ENCODE results near the gene EZH1.
"Not testable (repeated sequence)": the region's sequence is repeated elsewhere in the genome, so short reads cannot be mapped to it uniquely, and the experiment has no call there.

Gene EZH1

DNA sequence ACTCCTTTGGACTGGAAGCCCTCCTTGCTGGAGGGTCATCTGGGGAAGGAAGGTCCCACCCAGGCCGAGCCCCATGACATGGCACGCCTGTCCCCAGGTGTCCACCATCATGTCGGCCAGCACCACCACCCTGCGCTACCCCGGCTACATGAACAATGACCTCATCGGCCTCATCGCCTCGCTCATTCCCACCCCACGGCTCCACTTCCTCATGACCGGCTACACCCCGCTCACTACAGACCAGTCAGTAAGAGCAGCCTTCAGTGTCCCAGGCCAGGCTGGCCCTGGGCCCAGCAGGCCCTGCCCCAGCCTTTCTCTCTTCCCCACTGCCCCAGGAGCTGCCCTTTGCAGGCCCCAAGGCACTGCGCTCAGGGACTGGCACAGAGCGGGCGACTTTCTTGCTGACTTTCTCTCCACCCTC lies 79.2 kb downstream of the EZH1 start:
- no peak for DNase-seq

DNA sequence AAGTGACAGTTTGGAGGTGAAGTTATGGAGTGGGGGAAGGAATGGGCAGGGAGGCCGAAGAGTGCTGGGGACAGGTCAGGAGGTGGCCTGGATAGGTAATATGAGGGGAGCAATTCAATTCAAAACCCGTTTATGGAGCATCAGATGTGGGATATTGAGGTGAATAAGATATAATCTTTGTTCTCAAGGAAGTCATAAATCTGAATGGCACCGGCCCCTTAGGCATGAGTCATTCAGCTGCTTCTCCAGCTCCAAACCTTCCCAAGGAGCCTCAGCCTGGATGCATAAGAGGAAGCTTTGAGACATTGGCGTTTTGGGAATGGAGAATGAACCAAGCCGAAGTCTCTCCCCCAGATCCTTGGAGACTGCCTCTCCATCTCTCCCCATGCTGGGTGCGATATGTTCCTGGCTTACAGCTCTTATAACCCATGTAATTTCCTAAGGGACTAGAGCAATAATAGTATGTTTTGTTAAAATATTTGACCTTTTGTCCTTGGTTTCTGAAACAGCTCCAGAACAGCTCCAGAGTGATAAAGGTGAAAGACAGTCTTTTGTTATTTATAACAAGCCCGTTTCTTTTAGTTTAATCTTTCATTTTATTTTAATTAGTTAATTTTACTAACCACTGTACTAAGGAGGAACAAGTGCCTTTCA lies 84.0 kb downstream of the EZH1 start:
- DNase-seq: no peak

DNA sequence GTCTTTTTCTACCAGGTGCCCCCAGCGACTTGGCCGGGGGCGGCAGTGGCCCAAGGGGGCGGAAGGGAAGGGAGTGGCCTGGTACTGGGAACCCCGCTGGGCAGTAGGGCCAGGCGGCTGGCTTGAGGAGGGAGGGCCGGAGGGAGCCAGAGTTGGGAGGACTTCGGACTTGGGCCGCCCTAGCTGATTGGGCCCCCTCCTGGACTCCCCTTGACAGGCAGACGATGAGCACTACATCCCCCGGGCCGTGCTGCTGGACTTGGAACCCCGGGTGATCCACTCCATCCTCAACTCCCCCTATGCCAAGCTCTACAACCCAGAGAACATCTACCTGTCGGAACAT lies 84.9 kb downstream of the EZH1 start:
- DNase-seq: not testable (repeated sequence)

DNA sequence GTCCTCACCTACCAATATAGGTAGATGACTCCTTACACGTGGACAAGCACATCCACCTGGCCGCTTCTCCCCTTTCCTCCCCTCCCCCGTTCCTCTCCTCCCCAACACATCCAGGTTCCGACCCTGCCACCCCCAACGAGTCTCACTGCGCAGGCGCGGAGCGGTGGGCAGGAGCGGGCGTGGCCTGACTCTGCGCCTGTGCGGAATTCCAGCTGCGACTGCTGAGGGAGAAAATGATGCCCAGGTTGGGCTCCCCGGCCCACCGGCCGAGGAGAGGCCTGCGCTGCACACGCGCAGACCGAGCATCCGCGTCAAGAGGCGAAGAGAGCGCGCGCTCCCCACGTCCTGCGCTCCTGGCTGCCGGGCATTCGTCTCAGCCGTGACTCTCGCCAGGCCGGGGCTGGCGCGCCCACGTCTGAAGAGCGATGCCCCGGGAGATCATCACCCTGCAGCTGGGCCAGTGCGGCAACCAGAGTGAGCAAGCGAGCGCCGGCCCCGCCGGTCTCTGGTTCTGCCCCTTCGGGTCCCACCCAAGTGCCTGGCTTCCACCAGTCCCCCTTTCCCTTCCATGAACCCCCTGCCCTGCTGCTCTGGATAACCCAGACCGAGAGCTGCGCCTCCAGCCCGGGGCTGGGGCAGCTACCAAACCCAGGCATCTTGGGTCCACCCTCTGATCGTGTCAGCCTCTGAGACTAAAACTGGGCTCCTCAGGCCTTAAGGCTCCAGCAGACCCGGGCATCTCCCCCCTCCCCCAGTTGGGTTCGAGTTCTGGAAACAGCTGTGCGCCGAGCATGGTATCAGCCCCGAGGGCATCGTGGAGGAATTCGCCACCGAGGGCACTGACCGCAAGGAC lies 85.5 kb downstream of the EZH1 start, which contains the start of gene TUBG2:
TUBG2 (plus strand) TSS at position 206 of the 853 bp plus-strand sequence; CDS start at position 426, 220 bp downstream.
- peak; percentile 86 for DNase-seq

DNA sequence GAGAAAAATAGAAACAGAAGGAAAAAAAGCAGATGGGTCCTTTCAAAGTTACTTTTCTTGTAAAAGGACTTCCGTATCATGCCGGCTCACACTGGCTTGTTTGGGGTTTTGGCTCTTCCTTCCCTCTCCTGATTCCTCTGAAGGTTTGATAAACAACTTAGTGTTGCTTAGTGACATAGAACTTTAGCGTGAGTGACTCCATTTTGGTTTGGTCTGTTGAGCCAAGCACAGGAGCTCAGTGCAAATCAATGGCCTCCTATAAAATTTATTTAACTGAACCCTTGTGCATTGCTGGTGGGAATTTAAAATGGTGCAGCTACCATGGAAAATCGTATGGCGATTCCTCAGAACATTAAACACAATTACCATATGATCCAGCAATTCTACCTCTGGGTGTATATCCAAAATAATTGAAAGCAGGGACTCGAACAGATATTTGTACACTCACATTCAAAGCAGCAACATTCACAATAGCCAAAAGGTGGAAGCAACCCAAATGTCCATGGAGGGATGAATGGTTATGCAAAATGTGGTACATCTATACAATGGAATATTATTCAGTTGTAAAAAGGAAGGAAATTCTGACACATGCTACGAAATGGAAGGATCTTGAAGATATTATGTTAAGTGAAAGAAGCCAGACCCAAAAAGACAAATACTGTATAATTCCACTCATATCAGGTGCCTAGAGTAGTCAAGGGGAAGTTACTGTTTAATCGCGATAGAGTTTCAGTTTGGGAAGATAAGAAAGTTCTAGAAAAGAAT lies 86.8 kb downstream of the EZH1 start:
- no peak for DNase-seq

DNA sequence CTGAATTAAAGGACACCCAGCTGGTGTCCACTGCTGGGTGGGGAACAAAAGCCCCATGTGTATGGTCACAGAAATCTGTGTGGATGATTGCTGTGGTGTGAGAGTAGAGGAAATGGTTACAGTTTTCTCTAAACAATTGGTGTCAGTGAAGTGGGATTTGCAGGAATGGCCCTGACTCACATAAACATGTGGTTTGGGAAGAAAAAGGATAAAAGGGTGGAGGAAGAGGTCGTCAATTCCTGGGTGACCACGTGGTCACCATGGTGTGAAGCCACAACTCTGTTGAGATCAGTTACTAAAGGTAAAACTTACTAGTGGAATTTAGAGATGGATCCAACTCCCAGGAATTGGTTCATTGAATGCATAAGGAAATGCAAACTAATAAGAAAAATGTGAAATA lies 89.3 kb downstream of the EZH1 start:
- no peak for DNase-seq

DNA sequence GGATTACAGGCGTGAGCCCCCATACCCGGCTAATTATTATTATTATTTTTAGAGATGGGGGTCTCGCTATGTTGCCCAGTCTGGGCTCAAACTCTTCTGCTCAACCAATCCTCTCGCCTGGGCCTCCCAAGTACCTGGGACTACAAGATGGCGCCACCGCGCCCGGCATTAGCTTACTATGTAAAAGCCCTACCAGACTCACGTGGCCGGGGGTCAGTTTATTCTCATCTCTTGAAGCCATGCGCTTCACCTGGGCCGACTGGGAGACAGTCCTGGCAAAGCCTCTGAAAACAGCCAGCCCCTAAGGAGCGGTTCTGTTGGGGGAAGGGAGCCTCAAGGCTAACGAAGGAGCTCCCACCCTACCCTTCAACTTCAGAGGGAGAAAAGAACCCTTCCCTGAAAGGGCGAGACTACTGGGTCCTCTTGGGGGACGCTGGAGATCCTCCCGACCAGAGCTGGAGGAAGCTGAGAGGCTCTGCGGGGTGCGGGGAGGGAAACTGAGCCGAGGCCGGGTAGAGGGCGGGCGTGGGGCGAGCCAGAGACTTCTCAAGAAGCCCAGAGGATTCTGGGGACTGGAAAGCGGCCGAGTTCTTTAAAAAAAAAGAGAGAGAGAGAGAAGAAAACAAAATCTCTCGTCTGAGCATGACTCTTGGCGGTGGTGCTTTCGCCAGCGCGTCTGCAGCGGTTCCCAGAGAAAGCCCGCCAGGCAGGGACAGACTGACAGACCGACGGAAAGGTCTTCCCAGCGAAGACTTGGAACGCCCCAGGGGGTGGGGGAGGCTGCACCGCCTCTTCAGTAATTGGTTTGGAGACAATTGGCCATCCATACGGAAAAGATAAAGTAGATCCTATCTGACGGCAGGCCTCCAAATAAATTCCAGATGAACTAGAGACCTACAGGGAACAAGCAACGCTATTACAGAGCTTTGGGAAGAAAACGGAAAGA lies 91.4 kb downstream of the EZH1 start:
- no peak for DNase-seq

DNA sequence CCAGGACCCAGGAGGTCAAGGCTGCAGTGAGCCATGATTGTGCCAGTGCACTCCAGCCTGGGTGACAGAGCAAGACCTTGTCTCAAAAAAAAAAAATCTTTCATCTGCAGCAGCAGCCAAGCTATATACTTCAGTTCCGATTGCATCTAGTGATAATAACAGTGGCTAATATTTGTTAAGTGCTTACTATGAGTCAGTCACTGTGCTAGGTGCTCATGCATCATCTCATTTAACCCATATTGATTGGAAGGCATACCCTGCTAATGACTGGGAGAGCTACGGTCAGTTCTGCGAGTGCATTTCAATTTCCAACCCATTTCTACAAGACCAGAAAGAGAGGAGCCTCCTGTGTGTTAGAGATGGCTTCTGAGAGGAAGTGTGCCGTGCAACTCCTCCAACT lies 93.4 kb downstream of the EZH1 start:
- no peak for DNase-seq
